H9 (cell line): ENCODE results near the gene TGM4. TPM values are rescaled to one million over a fixed set of nuclear protein-coding genes. Genes with fewer than 3 reads are reported as not detected.

Experiments
- DNase-seq: peaks from one replicate; pipeline ENCODE4 v3.0.0-alpha.2; 2017
- H2AFZ ChIP-seq: one replicate; pipeline ENCODE4 v1.6.1; 2013; ENCODE audit warnings: mild to moderate bottlenecking, low read length, control low read depth, moderate library complexity
- H2AK5ac ChIP-seq: 2 replicates; pipeline ENCODE4 v1.6.1; 2013; ENCODE audit warnings: low read length, control low read depth, mixed read lengths; ENCODE audit not compliant: insufficient read length
- H2BK120ac ChIP-seq: one replicate; pipeline ENCODE4 v1.6.1; 2013; ENCODE audit warnings: low read depth, mild to moderate bottlenecking, low read length, control low read depth, inconsistent platforms; ENCODE audit not compliant: poor library complexity, severe bottlenecking
- H2BK12ac ChIP-seq: 2 replicates; pipeline ENCODE4 v1.6.1; 2013; ENCODE audit warnings: low read length, control low read depth, mixed read lengths, low read depth; ENCODE audit not compliant: insufficient read length
- H2BK15ac ChIP-seq: 2 replicates; pipeline ENCODE4 v1.6.1; 2013; ENCODE audit warnings: low read depth, low read length, control low read depth
- H2BK20ac ChIP-seq: one replicate; pipeline ENCODE4 v1.6.1; 2013; ENCODE audit warnings: low read depth, mild to moderate bottlenecking, low read length, control low read depth, inconsistent platforms; ENCODE audit not compliant: poor library complexity, severe bottlenecking
- H2BK5ac ChIP-seq: 2 replicates; pipeline ENCODE4 v1.6.1; 2013; ENCODE audit warnings: low read length, control low read depth, mixed read lengths; ENCODE audit not compliant: insufficient read length
- H3K14ac ChIP-seq: 2 replicates; pipeline ENCODE4 v1.6.1; 2013; ENCODE audit warnings: low read length, control low read depth; ENCODE audit not compliant: insufficient read depth
- H3K18ac ChIP-seq: 2 replicates; pipeline ENCODE4 v1.6.1; 2013; ENCODE audit warnings: low read depth, mild to moderate bottlenecking, mixed read lengths, low read length, control low read depth; ENCODE audit not compliant: insufficient read length
- H3K23ac ChIP-seq: 2 replicates; pipeline ENCODE4 v1.6.1; 2013; ENCODE audit warnings: low read length, control low read depth, mixed read lengths, low read depth; ENCODE audit not compliant: insufficient read length
- H3K23me2 ChIP-seq: 2 replicates; pipeline ENCODE4 v1.6.1; 2013; ENCODE audit warnings: low read depth, mild to moderate bottlenecking, mixed read lengths, low read length, control low read depth; ENCODE audit not compliant: insufficient read length, poor library complexity, severe bottlenecking
- H3K27ac ChIP-seq: 2 replicates; pipeline ENCODE4 v1.5.1; 2013; ENCODE audit warnings: low read length, control low read depth, mixed read lengths, low read depth; ENCODE audit not compliant: insufficient read length
- H3K27me3 ChIP-seq: 2 replicates; pipeline ENCODE4 v1.6.1; 2013; ENCODE audit warnings: low read length, control low read depth, inconsistent platforms; ENCODE audit not compliant: insufficient read depth
- H3K4ac ChIP-seq: 2 replicates; pipeline ENCODE4 v1.6.1; 2013; ENCODE audit warnings: low read depth, mild to moderate bottlenecking, control low read depth, inconsistent platforms, low read length, moderate library complexity
- H3K4me1 ChIP-seq: 2 replicates; pipeline ENCODE4 v1.6.1; 2013; ENCODE audit warnings: low read length, control low read depth, inconsistent platforms; ENCODE audit not compliant: insufficient read depth
- H3K4me2 ChIP-seq: 2 replicates; pipeline ENCODE4 v1.6.1; 2013; ENCODE audit warnings: low read length, control low read depth, mixed read lengths; ENCODE audit not compliant: insufficient read length, insufficient read depth
- H3K56ac ChIP-seq: 2 replicates; pipeline ENCODE4 v1.6.1; 2013; ENCODE audit warnings: low read depth, mild to moderate bottlenecking, mixed read lengths, low read length, control low read depth; ENCODE audit not compliant: insufficient read length
- H3K79me1 ChIP-seq: 2 replicates; pipeline ENCODE4 v1.6.1; 2013; ENCODE audit warnings: low read depth, mild to moderate bottlenecking, moderate library complexity, low read length, control low read depth, inconsistent platforms; ENCODE audit not compliant: insufficient read depth, poor library complexity, severe bottlenecking
- H3K79me2 ChIP-seq: 2 replicates; pipeline ENCODE4 v1.6.1; 2013; ENCODE audit warnings: low read length, control low read depth, inconsistent platforms; ENCODE audit not compliant: insufficient read depth
- H3K9ac ChIP-seq: 2 replicates; pipeline ENCODE4 v1.6.1; 2013; ENCODE audit warnings: low read length, control low read depth, mixed read lengths; ENCODE audit not compliant: insufficient read length; ENCODE audit errors: extremely low read depth
- H3K9me3 ChIP-seq: one replicate; pipeline ENCODE4 v1.6.1; 2013; ENCODE audit warnings: low read depth, low read length, inconsistent platforms; ENCODE audit not compliant: control insufficient read depth
- H3T11ph ChIP-seq: one replicate; pipeline ENCODE4 v1.6.1; 2013; ENCODE audit warnings: mild to moderate bottlenecking, low read length, control low read depth, inconsistent platforms
- H4K20me1 ChIP-seq: one replicate; pipeline ENCODE4 v1.6.1; 2013; ENCODE audit not compliant: control insufficient read depth, insufficient read length, insufficient read depth
- H4K5ac ChIP-seq: 2 replicates; pipeline ENCODE4 v1.6.1; 2013; ENCODE audit warnings: low read depth, mild to moderate bottlenecking, mixed read lengths, low read length, control low read depth; ENCODE audit not compliant: insufficient read length
- H4K8ac ChIP-seq: replicated peaks from 2 replicates; pipeline ENCODE4 v1.6.1; 2013; ENCODE audit warnings: low read length, control low read depth, mixed read lengths, low read depth; ENCODE audit not compliant: insufficient read length
- H4K91ac ChIP-seq: 2 replicates; pipeline ENCODE4 v1.6.1; 2013; ENCODE audit warnings: low read depth, mild to moderate bottlenecking, moderate library complexity, mixed read lengths, low read length, control low read depth; ENCODE audit not compliant: insufficient read length
- H3K27ac Mint-ChIP-seq, 3 experiments: 2 replicates in 2 of 3; 3 replicates in 1 of 3; pipeline ENCODE4 v1.8.0; 2020 to 2021; ENCODE audit warnings: mixed read lengths in 3 of 3, mild to moderate bottlenecking in 1 of 3, moderate library complexity in 1 of 3
- H3K27me3 Mint-ChIP-seq: 2 replicates; pipeline ENCODE4 v1.8.0; 2021; ENCODE audit warnings: low read depth, mild to moderate bottlenecking, moderate library complexity, mixed read lengths
- H3K36me3 Mint-ChIP-seq, 3 experiments: 2 replicates in 2 of 3; 3 replicates in 1 of 3; pipeline ENCODE4 v1.8.0; 2020 to 2021; ENCODE audit warnings: low read depth in 3 of 3, mixed read lengths in 3 of 3; ENCODE audit not compliant: insufficient read depth in 1 of 3
- H3K4me1 Mint-ChIP-seq, 2 experiments: 2 replicates each; pipeline ENCODE4 v1.8.0; 2020; ENCODE audit warnings: mixed read lengths in 2 of 2
- H3K4me3 Mint-ChIP-seq, 2 experiments: 2 replicates in 1 of 2; 3 replicates in 1 of 2; pipeline ENCODE4 v1.8.0; 2020 to 2021; ENCODE audit warnings: mild to moderate bottlenecking in 2 of 2, mixed read lengths in 2 of 2, moderate library complexity in 1 of 2
- H3K9me3 Mint-ChIP-seq, 2 experiments: 2 replicates in 1 of 2; 3 replicates in 1 of 2; pipeline ENCODE4 v1.8.0; 2020; ENCODE audit warnings: mild to moderate bottlenecking in 2 of 2, mixed read lengths in 2 of 2, moderate library complexity in 1 of 2
- WGBS: extraction: QIAGEN DNeasy Blood & Tissue Kit; methylation state at CpG from one replicate; pipeline ENCODE4 v1.1.7; 2013; ENCODE audit warnings: missing lambda C conversion rate, low lambda C conversion rate, mixed read lengths; ENCODE audit not compliant: insufficient read length; ENCODE audit errors: extremely low coverage; 5-methylcytosine and 5-hydroxymethylcytosine counted together
- total RNA-seq: library from RNA; stranded (reverse); gene quantifications from 2 replicates; pipeline ENCODE4 v1.2.1, GENCODE V29; 2021
- TF ChIP-seq, protein P1 (sequence below): fragments of 200-600 bp; sonication (generic); conservative IDR thresholded peaks from 3 replicates; pipeline ENCODE4 v1.8.0; 2021; ENCODE audit warnings: antibody characterized with exemption, mild to moderate bottlenecking

The TGM4 gene
- total RNA-seq, 1 experiment from 2014 or later, result not detected

GRCh38 chr3:44942202-44942921, 68.0 kb downstream of the TGM4 start:
- no peak overlapping the region for H2AK5ac ChIP-seq
- H3K9me3 ChIP-seq, result no peaks in the 10 kb centered on the region
- TF ChIP-seq, protein P1, sequence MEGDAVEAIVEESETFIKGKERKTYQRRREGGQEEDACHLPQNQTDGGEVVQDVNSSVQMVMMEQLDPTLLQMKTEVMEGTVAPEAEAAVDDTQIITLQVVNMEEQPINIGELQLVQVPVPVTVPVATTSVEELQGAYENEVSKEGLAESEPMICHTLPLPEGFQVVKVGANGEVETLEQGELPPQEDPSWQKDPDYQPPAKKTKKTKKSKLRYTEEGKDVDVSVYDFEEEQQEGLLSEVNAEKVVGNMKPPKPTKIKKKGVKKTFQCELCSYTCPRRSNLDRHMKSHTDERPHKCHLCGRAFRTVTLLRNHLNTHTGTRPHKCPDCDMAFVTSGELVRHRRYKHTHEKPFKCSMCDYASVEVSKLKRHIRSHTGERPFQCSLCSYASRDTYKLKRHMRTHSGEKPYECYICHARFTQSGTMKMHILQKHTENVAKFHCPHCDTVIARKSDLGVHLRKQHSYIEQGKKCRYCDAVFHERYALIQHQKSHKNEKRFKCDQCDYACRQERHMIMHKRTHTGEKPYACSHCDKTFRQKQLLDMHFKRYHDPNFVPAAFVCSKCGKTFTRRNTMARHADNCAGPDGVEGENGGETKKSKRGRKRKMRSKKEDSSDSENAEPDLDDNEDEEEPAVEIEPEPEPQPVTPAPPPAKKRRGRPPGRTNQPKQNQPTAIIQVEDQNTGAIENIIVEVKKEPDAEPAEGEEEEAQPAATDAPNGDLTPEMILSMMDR, result no peak
- H2BK5ac ChIP-seq, result no peak overlapping the region
- H3K27me3 ChIP-seq, result no peaks in the 10 kb centered on the region
- no peak overlapping the region for H2BK15ac ChIP-seq
- no peaks in the 10 kb centered on the region for H3K79me1 ChIP-seq
- no peaks in the 10 kb centered on the region for H3K79me2 ChIP-seq
- no peak overlapping the region for H4K5ac ChIP-seq
- no peak overlapping the region for H3T11ph ChIP-seq
- no peaks in the 10 kb centered on the region for H3K23me2 ChIP-seq
- H2BK12ac ChIP-seq, result no peak overlapping the region
- no peak overlapping the region for H3K18ac ChIP-seq
- no peak overlapping the region for H3K14ac ChIP-seq
- no peak overlapping the region for H3K27ac ChIP-seq
- DNase-seq, result no peak
- Mint-ChIP-seq H3K9me3 (no peaks in the 10 kb centered on the region), H3K27me3 (no peaks in the 10 kb centered on the region), H3K36me3 (peaks cover 17 to 67% (median 50%) of the 10 kb centered on the region in 3 experiments; a peak in 6 of 7 replicates), H3K4me1 (no peaks in the 10 kb centered on the region), H3K27ac (no peak overlapping the region), H3K4me3 (no peak overlapping the region)
- no peak overlapping the region for H3K9ac ChIP-seq
- H3K4me1 ChIP-seq, result no peaks in the 10 kb centered on the region
- H3K4me2 ChIP-seq, result no peak overlapping the region
- no peak overlapping the region for H2AFZ ChIP-seq
- H2BK120ac ChIP-seq, result no peak overlapping the region
- no peak overlapping the region for H4K91ac ChIP-seq
- no CpG with 5 or more reads among the region's 9 CpGs for WGBS
- H3K56ac ChIP-seq, result no peak overlapping the region
- no peak overlapping the region for H2BK20ac ChIP-seq
- H4K20me1 ChIP-seq, result no peaks in the 10 kb centered on the region
- no peak overlapping the region for H3K4ac ChIP-seq
- H3K23ac ChIP-seq, result no peak overlapping the region
- H4K8ac ChIP-seq, result no peak overlapping the region
